VCaP (cell line): ENCODE results near the gene HYAL1.
A peak's percentile ranks its signal among the peaks of the same experiment; 100 is the strongest.
"Not testable (repeated sequence)": the region's sequence is repeated elsewhere in the genome, so short reads cannot be mapped to it uniquely, and the experiment has no call there.

ENCODE experiments used
- H3K27ac ChIP-seq: fragments of 450-650 bp; 2 replicates; pipeline ENCODE4 v1.5.1; 2017
- CTCF ChIP-seq: fragments of 450-650 bp; conservative IDR thresholded peaks from 2 replicates; pipeline ENCODE4 v1.5.1; 2017; ENCODE audit warnings: mild to moderate bottlenecking, moderate library complexity

HYAL1 gene

DNA sequence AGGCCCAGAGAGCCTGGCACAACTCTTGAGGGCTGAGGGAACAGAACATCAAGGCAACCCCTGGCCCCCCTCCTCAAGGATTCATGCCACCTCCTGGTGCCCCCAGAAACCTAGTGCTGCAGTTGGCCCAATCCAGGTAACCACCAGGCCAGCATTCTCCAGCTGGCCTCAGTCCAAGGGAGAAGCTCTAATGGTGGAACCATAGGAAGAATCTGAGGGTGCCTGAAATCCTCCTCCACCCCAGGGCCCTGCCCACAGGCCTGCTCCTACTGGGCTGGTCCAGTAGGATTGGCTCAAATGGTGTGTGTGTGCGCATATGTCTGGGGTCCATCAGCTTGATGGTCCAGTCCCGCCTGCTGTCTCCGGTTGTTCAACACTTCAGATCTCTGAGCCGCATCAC, 11.4 kb upstream of the HYAL1 start:
- H3K27ac ChIP-seq, result no peak overlapping the region
- no peak for TF ChIP-seq CTCF

DNA sequence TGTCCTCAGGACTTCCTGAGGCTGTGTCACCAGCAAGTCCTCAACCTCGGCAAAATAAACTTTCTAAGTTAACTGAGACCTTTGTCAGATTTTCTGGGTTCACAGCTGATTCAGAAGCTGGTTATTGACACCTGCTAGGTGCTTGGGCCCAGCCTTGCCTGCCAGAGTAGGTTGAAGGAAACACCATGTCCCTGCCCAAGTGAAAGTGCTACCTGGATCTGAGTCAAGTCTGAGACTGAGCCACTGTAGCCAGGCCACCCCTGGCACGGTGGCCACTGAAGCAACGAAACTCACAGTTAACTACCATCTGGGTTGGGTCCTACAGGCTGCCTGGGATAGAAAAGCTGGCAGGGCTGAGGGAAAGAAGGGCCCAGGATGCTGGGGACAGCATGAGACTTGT, 11.0 kb upstream of the HYAL1 start:
- no peak overlapping the region for H3K27ac ChIP-seq
- no peak for TF ChIP-seq CTCF

- H3K27ac ChIP-seq, result not testable (repeated sequence)
Measured at GRCh38 chr3:50312041-50312440, 8.7 kb upstream of the HYAL1 start.

- TF ChIP-seq CTCF, result no peak
- H3K27ac ChIP-seq, result no peak overlapping the region
Measured at GRCh38 chr3:50304601-50305000, 1.2 kb upstream of the HYAL1 start.

DNA sequence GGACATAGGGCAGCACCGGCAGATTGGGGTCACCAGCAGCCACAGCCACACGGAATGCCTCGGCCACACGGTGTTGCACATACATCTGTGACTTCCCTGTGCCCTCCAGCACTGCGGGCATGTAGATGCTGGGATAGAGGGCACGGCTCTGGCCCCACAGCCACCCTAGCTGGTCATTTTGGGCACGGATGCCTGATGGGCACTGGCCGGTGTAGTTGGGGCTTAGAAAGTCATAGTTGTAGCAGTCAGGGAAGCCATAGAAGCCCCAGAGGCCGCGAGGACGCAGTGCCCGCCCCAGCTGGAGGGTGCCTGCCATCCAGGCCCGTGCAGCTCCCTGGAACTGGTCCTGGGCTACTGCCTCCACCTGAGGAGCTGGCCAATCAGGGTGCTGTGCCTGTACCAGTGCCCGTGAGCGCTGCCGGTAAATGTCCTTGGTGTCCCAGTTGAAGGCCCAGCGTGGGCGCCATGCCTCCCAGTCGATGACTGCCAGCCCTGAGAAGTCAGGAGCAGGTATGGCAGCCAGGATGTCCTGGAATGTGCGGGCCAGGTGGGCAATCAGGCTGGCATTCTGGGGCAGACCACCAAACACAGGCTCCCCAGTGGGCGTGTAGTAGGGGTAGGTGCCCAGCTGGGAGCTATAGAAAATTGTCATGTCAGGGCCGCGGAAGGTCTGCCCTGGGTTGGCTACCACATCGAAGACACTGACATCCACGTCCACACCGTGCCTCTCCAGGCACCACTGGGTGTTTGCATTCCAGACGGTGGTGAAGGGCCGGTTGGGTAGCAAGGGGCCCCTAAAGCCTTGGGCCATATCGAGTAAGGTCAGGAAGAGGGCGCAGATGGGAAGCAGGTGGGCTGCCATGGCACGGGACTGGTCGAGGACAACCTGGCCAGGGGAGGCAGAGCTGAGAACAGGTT, 1.0 kb downstream of the HYAL1 start:
- no peak for TF ChIP-seq CTCF
- H3K27ac ChIP-seq, result no peak overlapping the region

DNA sequence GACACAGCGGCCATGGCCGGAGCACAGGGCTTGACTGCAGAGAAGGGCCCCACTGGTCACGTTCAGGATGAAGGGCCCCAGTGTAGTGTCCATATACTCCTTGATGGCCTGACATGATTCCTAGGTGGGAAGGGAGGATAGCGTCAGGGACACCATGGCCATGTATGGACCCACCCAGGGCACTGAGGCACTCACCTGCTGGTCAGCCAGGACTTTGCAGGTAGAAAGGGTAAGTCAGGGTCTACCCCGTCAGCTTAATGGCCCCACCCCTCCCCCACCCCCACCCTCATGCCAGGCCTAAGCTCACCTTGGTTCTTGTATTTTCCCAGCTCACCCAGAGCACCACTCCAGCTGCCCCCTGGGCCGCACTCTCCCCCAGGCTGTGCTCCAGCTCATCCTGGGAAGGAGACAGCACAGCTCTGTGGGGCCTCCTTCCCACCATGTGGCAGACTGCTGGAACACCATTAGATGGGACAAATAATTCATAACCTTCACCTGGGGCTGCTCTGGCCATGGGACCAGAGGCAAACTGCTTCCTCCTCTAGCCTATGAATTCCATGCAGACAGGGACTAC, 2.6 kb downstream of the HYAL1 start:
- no peak for TF ChIP-seq CTCF
- H3K27ac ChIP-seq, result peak overlapping the region; percentile 90; the same call in 1 of the 2 replicates

DNA sequence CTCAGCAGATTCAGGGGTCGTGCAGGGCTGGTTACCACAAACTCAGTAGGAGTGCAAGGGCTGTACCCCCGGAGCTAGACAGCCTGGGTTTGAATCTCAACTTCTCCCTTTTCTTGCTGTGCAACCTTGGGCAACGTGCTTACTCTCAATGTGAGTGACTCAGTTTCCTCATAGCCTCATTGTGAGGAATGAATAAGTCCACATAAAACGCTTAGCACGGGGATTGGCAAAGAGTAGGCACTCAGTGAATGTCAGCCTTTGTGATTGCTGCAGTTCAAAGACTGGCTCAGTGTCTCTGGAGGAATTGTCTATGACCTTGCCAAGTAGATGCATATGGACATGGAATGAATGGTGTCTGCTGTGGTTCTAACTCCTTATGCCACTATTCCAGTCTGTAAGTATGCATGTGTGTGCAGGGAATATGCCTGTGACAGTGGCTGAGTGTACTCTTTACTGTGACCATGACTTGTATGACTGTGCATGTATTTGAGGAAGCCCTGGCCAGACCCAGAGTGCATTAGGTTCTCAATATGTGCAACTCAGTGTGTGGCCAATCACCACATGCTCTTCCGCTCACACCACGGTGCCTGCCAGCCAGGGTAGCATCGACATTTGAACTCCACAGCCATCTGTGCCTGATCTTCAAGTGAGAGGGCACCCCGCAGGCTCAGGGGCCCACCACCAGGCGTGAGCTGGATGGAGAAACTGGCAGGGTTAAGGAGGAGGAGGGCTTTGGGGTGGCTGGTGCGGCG, 3.3 kb downstream of the HYAL1 start:
- no peak for TF ChIP-seq CTCF
- H3K27ac ChIP-seq, result peak overlapping the region; percentile 90
